SH-SY5Y (cell line): ENCODE results near the gene ARMC9.

ENCODE experiments used
- GATA2 ChIP-seq: IDR thresholded peaks from 2 replicates; pipeline ENCODE4 v1.6.1; 2011; ENCODE audit warnings: mild to moderate bottlenecking, low read depth, low read length
- GATA3 ChIP-seq: IDR thresholded peaks from 2 replicates; pipeline ENCODE4 v1.6.1; 2011; ENCODE audit warnings: low read depth, mild to moderate bottlenecking, low read length, moderate library complexity

DNA sequence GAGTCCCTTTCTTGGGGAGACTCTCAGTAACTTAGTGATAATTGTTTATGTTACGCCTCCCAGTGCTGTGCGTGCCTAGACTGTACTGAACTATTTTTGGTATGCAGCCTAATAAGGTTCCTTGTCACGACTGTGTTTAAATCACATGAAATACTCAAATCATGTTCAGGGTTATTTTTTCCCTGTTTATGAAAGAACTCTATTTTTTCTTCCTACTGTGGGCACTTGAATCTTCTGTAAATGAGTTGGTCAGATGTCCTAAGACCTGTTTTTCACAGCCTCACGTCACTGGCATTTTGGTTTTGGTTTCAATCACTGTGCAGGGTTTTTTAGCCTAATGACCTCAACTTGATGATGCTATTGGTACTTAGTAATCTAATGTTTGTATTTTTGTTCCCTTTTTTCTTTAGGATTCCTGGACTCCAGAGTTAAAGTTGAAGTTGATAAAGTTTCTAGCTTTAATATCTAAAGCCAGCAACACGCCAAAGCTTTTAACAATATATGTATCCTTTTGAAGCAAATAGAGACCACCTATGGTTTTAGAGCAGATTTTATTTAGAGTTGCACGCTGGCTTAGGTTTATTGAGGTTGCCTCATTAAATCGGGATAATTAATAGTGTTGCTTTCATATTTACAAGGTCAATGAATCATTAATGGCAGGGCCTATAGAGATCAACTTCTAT, 24.0 kb downstream of the ARMC9 start:
- TF ChIP-seq GATA3 (no peak), GATA2 (no peak)
